A673 (cell line): ENCODE results near the gene MTAP.

ENCODE experiments used
- EZH2 ChIP-seq: fragments of 200-600 bp; sonication (generic); IDR thresholded peaks from 2 replicates; pipeline ENCODE4 v1.6.1; 2017; ENCODE audit warnings: borderline replicate concordance, low read depth, mild to moderate bottlenecking, mixed read lengths, antibody characterized with exemption, low read length; ENCODE audit not compliant: poor library complexity, severe bottlenecking
- TF ChIP-seq, protein P1 (sequence below): fragments of 300-800, 200-600 bp; sonication (generic); conservative IDR thresholded peaks from 2 replicates; pipeline ENCODE4 v1.5.1; 2017; ENCODE audit warnings: low read depth, mild to moderate bottlenecking, antibody characterized with exemption, low read length, moderate library complexity, mixed read lengths

DNA sequence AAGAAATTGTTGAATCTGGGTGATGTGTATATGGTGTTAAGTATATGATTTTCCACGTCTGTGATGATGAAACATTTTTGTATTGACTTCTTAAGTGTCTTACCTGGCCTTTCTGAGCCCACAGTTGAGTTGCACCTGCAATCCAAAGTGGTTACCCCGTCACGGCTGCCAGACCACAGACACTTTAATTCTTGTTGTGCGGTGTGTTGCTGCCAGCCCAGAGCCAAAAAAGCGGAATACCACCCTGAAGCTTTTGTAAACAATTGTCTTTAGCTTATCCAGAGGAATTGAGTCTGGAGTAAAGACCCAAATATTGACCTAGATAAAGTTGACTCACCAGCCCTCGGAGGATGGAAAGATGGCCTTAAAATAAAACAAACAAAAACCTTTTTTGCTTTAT, 35.1 kb downstream of the MTAP start:
- TF ChIP-seq, protein P1, sequence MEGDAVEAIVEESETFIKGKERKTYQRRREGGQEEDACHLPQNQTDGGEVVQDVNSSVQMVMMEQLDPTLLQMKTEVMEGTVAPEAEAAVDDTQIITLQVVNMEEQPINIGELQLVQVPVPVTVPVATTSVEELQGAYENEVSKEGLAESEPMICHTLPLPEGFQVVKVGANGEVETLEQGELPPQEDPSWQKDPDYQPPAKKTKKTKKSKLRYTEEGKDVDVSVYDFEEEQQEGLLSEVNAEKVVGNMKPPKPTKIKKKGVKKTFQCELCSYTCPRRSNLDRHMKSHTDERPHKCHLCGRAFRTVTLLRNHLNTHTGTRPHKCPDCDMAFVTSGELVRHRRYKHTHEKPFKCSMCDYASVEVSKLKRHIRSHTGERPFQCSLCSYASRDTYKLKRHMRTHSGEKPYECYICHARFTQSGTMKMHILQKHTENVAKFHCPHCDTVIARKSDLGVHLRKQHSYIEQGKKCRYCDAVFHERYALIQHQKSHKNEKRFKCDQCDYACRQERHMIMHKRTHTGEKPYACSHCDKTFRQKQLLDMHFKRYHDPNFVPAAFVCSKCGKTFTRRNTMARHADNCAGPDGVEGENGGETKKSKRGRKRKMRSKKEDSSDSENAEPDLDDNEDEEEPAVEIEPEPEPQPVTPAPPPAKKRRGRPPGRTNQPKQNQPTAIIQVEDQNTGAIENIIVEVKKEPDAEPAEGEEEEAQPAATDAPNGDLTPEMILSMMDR = no peak
- no peak for TF ChIP-seq EZH2
